HG02885 (cell line): ENCODE measurements around the gene LMOD2.

ENCODE experiments used
- ATAC-seq: cut with Tn5 transposase; IDR thresholded peaks from one replicate; pipeline ENCODE4 v1.9.1; 2021; ENCODE audit warnings: mild to moderate bottlenecking; ENCODE audit not compliant: unreplicated experiment, poor library complexity

Gene LMOD2

GRCh38 chr7:123710683-123711082, 55.0 kb downstream of the LMOD2 start:
- ATAC-seq, result no peak

GRCh38 chr7:123711832-123712293, 56.2 kb downstream of the LMOD2 start:
- no peak for ATAC-seq

GRCh38 chr7:123712619-123713018, 57.0 kb downstream of the LMOD2 start:
- ATAC-seq, result peak; percentile 35
